ENCODE results near the gene PLA2G4E.

- no peak for TF ChIP-seq CTCF (IDR thresholded peaks at IDR 0.05; ENCODE audit: low read length)
- TF ChIP-seq EZH2 (IDR thresholded peaks at IDR 0.05; ENCODE audit: borderline replicate concordance, low read length): no peak
Measured at GRCh38 chr15:41952013-41952563, 68.8 kb downstream of the PLA2G4E start.
